ENCODE data around the gene GPRIN1.

DNA sequence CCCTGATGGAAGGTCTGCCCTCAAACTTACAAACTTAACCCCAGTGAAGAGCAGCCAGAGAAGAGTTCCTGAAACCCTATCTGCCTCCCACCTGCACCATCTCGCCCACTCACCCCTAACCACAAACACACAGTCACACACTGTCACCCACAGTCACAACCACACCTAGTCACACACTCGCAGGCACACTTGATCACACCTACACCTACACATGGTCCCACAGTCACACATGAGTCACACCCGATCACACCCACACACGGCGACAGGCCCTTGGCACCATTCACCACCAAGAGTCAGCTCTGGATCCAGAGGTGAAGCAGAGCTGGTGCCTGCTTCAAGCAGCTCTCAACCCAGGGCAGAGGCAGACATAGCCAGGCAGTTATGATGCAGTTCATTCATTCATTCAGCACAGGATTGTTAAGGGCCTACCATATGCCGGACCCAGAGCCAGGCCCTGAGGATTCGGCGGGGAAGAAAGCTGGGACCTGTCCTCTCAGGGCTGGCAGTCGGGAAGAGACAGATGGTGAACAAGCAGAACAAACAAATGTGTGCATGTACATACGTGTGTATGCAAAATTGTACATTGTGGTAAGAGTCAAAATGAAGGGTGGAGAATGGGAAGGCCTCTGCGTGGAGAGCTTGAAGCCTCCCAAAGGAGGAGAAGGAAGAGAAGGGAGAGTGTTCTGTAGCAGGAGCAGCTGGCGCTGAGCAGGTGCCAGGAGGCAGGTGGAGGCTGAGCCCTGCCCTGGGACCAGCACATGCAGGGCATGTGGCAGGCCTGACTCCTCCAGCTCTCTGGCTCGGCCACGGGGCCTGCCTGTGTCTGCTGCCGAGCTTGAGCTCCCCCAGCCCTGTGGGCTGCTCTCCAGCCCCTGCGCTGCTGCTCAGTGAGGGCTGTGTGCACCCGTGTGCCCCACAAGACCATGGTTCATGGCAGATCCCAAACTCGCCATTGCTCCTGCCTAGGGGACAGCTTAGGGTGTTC is 43.7 kb upstream of the GPRIN1 start:
- TF ChIP-seq, protein P1, sequence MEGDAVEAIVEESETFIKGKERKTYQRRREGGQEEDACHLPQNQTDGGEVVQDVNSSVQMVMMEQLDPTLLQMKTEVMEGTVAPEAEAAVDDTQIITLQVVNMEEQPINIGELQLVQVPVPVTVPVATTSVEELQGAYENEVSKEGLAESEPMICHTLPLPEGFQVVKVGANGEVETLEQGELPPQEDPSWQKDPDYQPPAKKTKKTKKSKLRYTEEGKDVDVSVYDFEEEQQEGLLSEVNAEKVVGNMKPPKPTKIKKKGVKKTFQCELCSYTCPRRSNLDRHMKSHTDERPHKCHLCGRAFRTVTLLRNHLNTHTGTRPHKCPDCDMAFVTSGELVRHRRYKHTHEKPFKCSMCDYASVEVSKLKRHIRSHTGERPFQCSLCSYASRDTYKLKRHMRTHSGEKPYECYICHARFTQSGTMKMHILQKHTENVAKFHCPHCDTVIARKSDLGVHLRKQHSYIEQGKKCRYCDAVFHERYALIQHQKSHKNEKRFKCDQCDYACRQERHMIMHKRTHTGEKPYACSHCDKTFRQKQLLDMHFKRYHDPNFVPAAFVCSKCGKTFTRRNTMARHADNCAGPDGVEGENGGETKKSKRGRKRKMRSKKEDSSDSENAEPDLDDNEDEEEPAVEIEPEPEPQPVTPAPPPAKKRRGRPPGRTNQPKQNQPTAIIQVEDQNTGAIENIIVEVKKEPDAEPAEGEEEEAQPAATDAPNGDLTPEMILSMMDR (conservative IDR thresholded peaks at IDR 0.05; ENCODE audit: low read depth, low read length), result no peak
- no peak for TF ChIP-seq EZH2 (IDR thresholded peaks at IDR 0.05; ENCODE audit: borderline replicate concordance, low read depth, low read length, poor library complexity, severe bottlenecking)

All from A673 (cell line).